GM12878 (cell line): ENCODE results near the gene HSF5. TPM values are rescaled to one million over a fixed set of nuclear protein-coding genes. Genes with fewer than 3 reads are reported as not detected.

Source experiments
- IRF4 ChIP-seq: IDR thresholded peaks from 2 replicates; pipeline ENCODE4 v1.6.1; 2011; ENCODE audit warnings: low read depth, low read length
- POLR2AphosphoS2 ChIP-seq: IDR thresholded peaks from 2 replicates; pipeline ENCODE4 v1.6.1; 2011; ENCODE audit warnings: low read depth, mild to moderate bottlenecking, low read length, improper control_type of control experiment, moderate library complexity
- RBBP5 ChIP-seq: fragments of 200-600 bp; sonication (generic); conservative IDR thresholded peaks from 2 replicates; pipeline ENCODE4 v1.6.1; 2016
- polyA plus RNA-seq, 11 experiments: library from polyadenylated mRNA; depleted of rRNA in 4 of 11; unstranded in 6 of 11; stranded (reverse) in 5 of 11; fragments of >200 nt; fragmentation: Nextera tagmentation in 4 of 11; fragmentation: Illumina TruSeq in 1 of 11; extraction: Ambion mirVana in 4 of 11; extraction: Trizol in 1 of 11; gene quantifications; 1 replicate in 1 of 11; 2 replicates in 10 of 11; pipeline versions ENCODE4 v1.2.1 to v1.2.3, GENCODE V29; 2011 to 2016; ENCODE audit warnings: inconsistent platforms in 2 of 11, missing spikeins in 2 of 11, low read depth in 1 of 11
- total RNA-seq, 4 experiments: library from RNA; depleted of rRNA in 3 of 4; stranded (reverse); fragments of >200 nt in 3 of 4; fragmentation: Illumina TruSeq in 1 of 4; extraction: Trizol in 1 of 4; gene quantifications; 2 replicates each; pipeline versions ENCODE4 v1.2.1 to v1.2.3, GENCODE V29; 2013 to 2021
- TF ChIP-seq, protein P1 (sequence below): fragments of 450-650 bp; formaldehyde crosslinking; IDR thresholded peaks from 2 replicates; pipeline ENCODE4 v1.4.0; 2022; ENCODE audit warnings: mild to moderate bottlenecking, moderate library complexity
- TF ChIP-seq, protein P2 (sequence below): fragments of 450-650 bp; IDR thresholded peaks from 2 replicates; pipeline ENCODE4 v1.6.1; 2017; ENCODE audit warnings: mild to moderate bottlenecking, low read depth, inconsistent platforms; ENCODE audit not compliant: poor library complexity, severe bottlenecking
- TF ChIP-seq, protein P3 (sequence below): fragments of 450-650 bp; IDR thresholded peaks from 2 replicates; pipeline ENCODE4 v1.6.1; 2017; ENCODE audit warnings: antibody characterized with exemption, mild to moderate bottlenecking, moderate library complexity

HSF5 gene
- total and polyA plus RNA-seq, 10 of the 15 experiments (the other 5 are each of a cell fraction or from before 2014, with no cell fraction given), result 0.02 to 0.18 (median 0.06) TPM; not detected in 4

DNA sequence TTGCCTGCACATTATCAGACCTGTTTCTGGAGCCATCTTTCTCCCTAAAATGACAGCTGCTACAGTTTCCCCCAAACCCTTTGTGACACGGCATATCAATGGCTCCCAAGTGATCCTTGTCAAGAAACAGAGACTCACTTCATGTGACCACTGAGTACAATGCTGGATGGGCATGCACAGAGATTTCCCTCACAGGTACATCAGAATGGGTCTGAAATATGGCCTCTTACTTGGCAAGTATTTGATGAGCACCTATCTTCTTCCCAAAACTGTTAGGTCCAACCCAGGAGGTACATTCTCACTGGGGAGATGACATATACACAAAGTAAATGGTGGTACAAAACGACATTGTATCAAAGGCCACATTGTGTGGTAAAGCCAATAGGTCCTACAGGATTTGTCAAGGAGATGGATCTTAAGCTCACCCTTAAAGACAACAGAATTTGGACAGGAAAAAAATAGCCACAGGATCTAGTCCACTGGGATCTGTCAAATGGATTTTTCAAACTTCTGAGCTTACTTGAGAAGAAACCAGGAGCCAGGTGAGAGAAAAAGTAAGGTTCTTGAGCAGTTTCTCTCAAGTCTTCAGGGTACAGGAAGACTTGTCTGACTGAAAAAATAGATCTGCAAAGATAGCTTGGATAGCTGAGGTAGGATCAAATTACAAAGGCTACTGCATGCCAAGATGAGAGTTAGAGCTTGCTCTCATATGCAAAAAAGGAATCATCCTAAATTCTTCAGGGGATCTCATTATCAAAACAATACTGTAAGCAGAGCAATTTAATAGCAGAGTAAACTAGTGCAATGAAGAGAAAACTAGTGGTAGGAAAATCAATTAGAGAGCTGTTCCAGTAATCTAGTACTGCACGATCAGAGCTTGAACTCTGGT, 99.7 kb downstream of the HSF5 start (continued):
- TF ChIP-seq, protein P1, sequence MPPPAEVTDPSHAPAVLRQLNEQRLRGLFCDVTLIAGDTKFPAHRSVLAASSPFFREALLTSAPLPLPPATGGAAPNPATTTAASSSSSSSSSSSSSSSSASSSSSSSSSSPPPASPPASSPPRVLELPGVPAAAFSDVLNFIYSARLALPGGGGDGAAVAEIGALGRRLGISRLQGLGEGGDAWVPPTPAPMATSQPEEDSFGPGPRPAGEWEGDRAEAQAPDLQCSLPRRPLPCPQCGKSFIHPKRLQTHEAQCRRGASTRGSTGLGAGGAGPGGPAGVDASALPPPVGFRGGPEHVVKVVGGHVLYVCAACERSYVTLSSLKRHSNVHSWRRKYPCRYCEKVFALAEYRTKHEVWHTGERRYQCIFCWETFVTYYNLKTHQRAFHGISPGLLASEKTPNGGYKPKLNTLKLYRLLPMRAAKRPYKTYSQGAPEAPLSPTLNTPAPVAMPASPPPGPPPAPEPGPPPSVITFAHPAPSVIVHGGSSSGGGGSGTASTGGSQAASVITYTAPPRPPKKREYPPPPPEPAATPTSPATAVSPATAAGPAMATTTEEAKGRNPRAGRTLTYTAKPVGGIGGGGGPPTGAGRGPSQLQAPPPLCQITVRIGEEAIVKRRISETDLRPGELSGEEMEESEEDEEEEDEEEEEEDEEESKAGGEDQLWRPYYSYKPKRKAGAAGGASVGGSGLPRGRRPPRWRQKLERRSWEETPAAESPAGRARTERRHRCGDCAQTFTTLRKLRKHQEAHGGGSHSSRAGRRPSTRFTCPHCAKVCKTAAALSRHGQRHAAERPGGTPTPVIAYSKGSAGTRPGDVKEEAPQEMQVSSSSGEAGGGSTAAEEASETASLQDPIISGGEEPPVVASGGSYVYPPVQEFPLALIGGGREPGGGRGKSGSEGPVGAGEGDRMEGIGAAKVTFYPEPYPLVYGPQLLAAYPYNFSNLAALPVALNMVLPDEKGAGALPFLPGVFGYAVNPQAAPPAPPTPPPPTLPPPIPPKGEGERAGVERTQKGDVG (CRISPR knock-in tag), result no peak
- TF ChIP-seq, protein P2, sequence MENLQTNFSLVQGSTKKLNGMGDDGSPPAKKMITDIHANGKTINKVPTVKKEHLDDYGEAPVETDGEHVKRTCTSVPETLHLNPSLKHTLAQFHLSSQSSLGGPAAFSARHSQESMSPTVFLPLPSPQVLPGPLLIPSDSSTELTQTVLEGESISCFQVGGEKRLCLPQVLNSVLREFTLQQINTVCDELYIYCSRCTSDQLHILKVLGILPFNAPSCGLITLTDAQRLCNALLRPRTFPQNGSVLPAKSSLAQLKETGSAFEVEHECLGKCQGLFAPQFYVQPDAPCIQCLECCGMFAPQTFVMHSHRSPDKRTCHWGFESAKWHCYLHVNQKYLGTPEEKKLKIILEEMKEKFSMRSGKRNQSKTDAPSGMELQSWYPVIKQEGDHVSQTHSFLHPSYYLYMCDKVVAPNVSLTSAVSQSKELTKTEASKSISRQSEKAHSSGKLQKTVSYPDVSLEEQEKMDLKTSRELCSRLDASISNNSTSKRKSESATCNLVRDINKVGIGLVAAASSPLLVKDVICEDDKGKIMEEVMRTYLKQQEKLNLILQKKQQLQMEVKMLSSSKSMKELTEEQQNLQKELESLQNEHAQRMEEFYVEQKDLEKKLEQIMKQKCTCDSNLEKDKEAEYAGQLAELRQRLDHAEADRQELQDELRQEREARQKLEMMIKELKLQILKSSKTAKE, result no peak
- TF ChIP-seq POLR2AphosphoS2, result no peak
- TF ChIP-seq, protein P3, sequence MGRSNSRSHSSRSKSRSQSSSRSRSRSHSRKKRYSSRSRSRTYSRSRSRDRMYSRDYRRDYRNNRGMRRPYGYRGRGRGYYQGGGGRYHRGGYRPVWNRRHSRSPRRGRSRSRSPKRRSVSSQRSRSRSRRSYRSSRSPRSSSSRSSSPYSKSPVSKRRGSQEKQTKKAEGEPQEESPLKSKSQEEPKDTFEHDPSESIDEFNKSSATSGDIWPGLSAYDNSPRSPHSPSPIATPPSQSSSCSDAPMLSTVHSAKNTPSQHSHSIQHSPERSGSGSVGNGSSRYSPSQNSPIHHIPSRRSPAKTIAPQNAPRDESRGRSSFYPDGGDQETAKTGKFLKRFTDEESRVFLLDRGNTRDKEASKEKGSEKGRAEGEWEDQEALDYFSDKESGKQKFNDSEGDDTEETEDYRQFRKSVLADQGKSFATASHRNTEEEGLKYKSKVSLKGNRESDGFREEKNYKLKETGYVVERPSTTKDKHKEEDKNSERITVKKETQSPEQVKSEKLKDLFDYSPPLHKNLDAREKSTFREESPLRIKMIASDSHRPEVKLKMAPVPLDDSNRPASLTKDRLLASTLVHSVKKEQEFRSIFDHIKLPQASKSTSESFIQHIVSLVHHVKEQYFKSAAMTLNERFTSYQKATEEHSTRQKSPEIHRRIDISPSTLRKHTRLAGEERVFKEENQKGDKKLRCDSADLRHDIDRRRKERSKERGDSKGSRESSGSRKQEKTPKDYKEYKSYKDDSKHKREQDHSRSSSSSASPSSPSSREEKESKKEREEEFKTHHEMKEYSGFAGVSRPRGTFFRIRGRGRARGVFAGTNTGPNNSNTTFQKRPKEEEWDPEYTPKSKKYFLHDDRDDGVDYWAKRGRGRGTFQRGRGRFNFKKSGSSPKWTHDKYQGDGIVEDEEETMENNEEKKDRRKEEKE, result no peak
- no peak for TF ChIP-seq RBBP5
- TF ChIP-seq IRF4, result no peak
